HL-60/S4 treated with phorbol 12-myristate 13-acetate at 8.2 ng/mL for 4 days and 3 days (cell line): ENCODE measurements around the gene EXOC3L1.

ENCODE experiments used
- in situ Hi-C: fragments of 300-500 bp; cut with MboI; formaldehyde crosslinking; loops from 2 replicates; pipeline ENCODE4 v1.15.0; 2022; ENCODE audit warnings: low sequenced_read_pairs

Gene EXOC3L1

DNA sequence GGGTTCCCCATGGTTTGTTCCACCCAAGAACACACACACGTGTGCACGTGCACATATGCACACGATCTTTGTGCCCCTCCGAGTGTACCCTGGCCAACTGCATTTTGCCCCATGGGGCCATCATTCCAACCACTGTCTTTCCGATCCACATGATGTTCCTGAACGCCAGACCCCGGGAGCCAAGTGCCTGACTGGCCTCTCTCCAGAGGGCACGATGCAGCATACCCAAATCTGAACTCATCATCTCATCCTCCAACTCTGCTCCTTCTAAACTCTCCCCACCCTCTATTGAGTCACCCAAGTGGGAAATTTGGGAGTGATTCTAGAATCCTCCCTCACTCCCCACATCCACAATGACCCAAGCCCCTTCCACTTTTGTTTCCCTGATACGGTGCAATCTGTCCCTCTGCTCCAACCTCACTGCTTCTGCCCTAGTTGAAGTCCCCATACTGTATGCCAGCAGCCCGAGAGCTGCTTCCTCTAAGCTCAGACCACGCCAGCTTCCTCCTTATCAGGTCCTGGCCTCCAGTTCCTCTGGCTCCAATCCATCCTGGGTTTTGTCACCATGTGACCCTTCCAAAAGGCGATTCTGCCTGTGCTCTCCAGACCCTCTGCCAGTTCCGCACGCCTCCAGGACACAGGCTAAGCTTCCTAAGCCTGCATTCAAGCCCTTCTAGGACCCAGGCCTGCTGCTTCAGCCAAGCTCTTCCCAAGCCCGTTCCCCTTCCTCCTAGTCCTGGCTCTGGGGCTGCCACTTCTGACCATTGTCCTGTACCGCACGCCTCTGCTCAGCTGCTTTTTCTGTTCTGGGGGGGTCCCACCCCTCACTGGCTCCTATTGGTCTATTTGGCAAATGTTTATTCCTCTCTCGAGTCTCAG is 26.9 kb upstream of the EXOC3L1 start:
- in situ Hi-C loops = no loop called here

DNA sequence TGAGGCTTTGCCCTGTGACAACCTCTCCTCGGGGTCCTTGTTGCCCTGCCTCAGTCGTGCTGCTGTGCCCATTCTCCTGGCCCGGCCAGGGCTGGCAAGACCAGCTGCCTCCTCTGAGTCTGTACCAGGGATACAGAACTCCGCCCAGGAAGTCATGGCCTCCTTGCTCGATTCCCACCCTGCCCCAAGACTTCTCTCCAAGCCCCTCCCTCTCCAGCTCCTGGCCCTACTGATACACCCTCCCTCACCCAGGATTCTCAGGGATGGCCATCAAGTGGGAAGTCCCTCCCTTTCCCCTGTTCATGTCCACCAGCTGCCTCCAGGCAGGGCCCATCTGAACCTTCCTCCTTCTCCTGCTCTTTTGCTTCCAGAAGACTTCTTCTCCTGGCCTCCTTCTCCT is 25.8 kb upstream of the EXOC3L1 start:
- in situ Hi-C loops = no loop called here

DNA sequence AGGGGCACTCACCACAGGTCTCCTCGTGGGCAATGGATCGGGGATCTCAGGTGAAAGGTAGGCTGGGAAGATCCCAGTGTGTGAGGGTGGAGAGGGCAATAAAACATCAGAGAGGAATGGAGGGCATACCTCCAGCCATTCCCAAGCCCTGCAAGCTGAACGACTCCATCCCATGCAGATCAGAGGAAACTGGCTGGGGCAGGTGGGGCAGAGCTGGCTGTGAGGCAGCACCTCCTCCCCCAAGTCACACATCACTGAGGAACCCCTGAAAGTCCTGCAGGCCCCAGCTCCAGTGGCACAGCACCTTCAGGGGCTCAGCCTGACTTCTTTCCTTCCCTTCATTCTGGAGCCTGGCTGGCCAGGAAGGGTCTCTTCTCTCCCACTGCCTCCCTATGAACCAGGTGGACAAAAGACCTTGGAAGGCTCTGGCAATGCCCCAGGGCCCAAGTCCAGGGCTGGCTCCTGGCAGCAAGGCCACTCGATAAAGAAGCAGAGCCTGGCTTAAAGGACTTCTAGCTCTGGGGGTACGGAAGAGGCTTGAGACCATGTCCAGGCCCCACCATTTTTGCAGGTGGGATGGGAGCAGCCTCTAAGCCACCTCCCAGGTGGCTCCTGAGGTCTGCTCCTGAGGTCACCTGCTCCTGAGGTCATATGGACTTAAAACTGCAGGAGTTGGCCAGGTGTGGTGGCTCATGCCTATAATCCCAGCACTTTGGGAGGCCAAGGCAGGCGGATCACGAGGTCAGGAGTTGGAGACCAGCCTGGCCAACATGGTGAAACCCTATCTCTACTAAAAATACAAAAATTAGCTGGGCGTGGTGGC is 23.5 kb upstream of the EXOC3L1 start:
- in situ Hi-C loops = no loop called here

DNA sequence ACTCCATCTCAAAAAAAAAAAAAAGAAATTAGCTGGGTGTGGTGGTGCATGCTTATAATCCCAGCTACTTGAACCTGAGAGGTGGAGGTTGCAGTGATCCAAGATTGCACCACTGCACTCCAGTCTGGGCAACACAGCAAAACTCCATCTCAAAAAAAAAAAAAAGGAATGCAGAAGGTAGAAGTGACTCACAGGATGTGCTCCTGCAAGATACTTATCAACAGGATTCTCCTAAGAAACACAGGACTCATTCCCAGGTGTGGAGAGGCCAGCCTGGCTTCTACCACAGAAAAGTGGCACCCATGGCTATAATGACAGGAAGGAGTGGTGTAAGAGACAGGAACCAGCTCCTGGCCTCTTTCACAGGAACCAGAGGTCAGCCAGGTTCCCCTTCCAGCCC is 22.8 kb upstream of the EXOC3L1 start:
- in situ Hi-C loops = no loop called here

DNA sequence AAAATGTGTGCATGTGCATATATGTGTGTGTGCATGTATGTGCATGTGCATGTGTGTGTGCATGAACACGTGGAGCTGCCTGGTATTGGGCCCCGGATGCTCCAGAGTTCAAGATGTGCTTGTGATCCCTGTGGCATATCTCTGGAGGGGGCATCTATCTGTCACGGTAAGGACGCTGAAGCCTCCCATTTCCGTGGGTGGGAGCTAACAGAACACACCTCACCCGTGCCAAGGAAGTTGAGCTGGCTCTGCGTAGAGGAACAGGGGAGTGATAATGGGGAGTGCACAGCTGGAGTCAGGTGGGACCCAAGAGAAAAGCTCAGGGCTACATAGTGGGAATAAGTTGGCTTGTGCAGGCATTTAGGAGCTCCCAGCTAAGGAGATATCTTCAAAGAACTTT is 21.7 kb upstream of the EXOC3L1 start:
- in situ Hi-C loops = no loop called here

DNA sequence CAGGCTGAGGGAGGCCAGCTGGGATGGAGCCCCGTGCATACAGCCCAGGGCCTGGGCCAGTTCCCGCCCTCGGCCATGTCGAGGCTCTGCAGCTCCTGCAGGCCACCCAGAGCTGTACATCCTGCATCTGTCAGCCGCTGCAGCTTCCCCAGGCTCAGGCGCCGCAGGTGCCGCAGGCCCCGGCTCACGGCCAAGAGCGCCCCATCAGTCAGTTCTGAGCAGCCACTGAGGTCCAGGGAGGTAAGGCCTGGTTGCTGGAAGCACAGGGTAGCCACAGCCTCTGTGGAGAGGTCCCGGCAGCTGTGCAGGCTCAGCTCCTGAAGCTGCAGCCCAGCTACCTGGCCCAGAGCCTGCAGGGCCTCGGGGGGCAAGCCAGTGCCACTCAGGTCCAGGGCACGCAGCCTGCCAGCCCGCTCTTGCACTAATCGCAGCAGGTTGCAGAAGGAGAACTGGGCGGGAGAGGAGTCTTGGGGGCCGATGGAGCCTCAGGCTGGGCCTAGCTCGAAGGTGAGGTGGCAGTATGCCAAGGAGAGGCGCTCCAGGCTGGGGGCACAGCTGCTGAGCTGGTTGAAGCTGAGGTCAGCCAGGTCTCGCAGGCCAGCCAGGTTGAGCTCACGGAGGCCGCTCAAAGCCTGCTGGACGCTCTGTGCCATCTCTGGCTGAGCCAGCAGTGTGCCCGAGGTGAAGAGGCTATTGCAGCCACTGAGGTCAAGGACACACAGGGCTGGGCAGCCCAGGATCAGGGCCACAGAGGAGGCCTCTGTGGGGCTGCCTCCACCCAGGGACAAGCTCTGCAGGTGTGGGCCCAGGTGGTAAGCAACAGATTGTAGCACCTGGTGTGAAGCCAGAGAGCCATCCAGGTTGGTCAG is 20.4 kb upstream of the EXOC3L1 start:
- in situ Hi-C loops = no loop called here

DNA sequence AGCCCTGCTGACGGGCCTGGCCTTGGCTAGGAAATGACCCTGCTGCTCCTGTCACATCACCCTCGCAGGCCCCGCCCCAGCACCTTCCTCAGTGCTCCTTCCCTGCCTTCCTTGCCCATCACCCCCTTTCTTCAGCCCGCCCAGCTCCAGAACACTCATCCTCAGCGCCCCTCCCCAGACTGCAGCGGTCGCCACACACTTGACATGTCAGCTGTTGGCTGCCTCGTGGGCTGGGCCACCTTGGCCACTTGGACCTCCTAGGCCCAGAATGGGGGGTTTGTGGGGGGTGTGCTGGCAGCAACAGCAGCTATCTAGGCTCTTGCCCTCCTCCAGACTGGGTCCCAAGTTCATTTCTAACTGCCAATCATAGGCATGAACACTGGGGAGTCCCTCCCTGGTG is 19.6 kb upstream of the EXOC3L1 start:
- in situ Hi-C loops = no loop called here

DNA sequence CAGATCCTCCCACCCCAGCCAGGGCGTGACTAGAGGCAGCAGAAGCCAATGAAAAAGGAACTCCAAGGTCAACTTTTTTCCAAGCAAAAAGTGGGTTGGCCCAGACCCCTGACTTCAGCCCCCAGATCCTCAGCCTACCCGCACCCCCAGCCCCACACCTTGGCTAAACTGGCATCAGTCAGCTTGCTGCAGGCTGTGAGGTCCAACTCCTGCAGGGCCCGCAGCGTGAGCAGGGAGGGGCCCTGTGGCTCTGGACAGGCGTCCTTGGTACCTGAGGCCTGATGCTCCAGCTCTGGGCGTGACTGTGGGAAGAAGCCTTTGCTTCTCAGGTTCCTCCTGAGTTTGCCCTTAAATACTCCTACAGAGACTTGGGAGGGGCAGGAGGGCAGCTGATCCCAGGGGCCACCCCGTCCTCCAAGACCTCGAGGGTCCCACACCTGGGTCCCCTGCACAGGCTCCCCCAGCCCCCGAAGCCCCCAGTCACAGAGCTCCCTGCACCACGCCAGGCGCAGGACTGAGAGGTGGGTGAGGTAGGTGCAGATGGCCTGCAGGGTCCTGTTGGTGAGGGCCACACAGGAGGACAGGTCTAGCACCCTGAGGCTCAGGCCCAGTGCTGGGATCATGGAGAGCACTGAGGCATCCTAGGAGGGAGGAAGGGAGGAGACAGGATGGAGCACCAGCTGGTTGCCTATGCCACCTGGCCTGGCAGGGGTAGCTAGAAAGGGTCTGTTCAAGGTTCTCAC is 18.4 kb upstream of the EXOC3L1 start:
- in situ Hi-C loops = no loop called here

DNA sequence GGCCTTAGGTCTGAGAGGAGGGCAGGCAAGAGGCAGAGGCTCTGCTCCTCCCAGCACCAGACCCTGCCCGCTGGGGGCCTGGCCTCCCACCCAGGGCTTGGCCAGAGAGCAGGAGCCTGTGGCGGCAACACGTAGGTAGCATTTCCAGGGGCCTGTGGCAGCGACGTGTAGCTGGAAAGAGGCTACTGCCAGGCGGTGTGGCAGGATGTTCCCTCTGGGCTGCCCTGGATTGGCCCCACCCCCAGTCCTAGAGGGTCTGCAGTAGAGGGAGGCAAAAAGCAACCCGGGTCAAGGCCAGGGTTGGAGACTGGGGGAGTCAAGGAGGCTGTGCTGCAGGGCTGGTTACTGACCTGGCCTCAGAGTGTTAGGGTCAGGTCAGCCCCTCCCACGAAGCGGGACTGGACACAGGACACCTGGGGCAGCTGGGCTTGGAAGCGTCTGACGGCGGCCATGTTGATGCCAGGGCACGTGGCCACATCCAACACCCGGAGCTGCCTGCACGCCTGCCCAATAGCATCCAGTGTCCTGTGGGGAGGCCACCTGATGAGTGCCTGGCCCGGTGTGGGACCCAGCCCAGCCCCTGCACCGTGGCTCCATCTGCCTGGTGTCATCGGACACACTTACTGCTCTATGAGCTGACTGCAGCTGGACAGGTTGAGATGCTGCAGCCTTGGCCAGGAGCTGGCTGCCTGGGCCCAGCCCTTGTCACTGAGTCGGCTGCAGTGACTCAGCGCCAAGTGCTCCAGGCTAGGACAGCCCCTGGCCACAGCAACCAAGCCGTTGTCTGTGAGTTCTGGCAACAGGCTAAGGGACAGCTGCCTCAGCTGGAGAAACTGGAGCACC is 17.5 kb upstream of the EXOC3L1 start:
- in situ Hi-C loops = no loop called here

DNA sequence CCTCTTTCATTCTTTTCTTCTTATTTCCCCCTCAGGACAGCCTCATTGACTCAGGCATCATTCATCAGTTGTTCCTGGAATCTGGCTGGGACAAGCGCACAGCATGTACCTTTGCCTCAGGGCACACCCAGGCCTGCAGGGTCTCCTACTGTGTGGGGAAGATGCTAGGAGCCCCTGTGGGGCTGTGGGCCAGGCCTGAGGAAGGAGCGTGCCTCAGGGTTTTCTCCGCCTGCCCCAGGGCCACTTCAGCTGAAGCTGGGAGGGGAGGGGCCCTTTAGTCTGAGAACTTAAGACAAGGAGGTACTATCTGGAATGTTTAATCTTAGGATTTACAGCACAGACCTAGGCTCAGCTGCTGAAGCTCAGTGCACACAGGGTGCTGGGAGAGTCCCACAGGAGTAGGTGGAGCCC is 16.9 kb upstream of the EXOC3L1 start:
- in situ Hi-C loops = no loop called here

DNA sequence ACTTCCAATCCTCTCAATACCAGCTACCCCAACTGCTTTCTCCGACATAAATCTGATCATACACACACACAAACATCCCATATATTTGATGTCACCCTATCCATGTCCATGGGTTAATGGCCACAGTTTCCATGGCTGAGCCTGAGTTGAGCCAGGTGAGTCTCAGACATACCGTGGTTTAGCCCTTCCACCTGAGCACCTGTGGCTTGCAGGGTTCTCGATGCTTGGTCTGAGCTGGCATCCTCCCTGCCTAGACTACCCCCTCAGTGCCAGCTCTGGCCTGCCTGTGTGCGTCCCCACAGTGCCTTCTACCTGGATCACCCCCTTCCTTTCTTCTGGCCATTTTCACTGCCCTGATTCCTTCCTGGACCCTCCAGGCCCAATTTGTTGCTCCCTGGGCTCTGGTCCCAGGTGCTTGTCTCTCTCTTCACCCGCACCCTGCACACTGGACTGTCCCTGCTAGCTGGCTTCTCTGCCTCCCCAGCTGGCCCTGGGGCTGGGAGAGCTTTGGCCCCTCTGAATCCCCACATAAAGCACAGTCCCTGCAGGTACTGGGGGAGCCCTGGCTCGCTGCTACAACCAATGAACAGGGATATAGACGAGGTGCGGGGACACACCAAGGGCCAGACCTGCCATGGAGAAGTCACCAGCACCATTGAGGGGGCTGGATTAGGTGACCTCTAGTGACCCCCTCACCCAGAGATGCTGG is 16.3 kb upstream of the EXOC3L1 start:
- in situ Hi-C loops = no loop called here

DNA sequence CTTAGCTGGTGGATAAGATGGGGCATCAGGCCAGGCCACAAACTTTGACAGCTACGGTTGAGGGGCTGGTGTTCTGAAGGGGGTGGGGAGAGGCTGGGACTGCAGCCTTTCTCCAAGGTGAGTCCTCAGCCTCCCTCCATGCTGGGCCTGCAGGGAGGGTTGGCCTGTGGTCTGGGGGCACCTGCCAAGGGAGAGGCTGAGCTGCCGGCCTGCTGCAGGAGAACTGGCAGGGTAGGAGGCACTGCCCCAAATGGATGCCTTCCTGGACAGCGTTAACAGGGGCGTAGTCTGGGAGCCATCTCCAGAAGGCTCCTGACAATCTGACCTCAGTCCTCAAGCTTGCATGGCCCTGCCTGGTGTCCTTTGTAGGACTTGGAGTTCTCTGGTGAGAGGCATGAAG is 14.1 kb upstream of the EXOC3L1 start:
- in situ Hi-C loops = no loop called here

DNA sequence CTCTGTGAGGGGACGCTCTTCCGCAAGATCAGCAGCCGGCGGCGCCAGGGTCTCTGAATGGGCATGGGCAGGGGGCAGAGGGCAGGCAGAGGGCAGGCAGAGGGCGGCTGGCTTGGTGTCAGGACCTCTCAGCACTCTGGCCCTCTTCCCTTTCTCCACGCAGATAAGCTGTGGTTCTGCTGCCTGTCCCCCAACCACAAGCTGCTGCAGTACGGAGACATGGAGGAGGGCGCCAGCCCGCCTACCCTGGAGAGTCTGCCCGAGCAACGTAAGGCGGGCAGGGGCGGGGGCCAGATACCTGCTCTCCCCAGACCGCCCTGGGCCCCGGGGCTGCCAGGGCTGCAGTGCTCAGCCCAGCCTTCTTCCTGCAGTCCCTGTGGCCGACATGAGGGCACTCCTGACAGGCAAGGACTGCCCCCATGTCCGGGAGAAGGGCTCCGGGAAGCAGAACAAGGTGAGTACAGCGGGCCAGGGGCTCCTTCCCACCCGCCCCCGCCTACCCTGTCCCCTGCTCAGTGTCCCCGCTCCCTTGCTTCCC is 13.1 kb upstream of the EXOC3L1 start:
- in situ Hi-C loops = no loop called here

DNA sequence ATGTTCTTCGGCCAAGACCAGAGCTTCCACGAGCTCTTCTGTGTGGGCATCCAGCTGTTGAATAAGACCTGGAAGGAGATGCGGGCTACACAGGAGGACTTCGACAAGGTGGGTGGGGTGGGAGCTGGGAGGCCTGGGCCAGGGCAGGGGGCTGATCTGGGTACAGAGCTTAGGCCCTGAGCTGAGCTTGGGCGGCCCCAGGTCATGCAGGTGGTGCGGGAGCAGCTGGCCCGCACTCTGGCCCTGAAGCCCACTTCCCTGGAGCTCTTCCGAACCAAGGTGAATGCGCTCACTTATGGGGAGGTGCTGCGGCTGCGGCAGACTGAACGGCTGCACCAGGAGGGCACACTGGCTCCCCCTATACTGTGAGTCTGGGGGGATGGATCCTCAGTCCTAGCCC is 12.5 kb upstream of the EXOC3L1 start:
- in situ Hi-C loops = no loop called here

DNA sequence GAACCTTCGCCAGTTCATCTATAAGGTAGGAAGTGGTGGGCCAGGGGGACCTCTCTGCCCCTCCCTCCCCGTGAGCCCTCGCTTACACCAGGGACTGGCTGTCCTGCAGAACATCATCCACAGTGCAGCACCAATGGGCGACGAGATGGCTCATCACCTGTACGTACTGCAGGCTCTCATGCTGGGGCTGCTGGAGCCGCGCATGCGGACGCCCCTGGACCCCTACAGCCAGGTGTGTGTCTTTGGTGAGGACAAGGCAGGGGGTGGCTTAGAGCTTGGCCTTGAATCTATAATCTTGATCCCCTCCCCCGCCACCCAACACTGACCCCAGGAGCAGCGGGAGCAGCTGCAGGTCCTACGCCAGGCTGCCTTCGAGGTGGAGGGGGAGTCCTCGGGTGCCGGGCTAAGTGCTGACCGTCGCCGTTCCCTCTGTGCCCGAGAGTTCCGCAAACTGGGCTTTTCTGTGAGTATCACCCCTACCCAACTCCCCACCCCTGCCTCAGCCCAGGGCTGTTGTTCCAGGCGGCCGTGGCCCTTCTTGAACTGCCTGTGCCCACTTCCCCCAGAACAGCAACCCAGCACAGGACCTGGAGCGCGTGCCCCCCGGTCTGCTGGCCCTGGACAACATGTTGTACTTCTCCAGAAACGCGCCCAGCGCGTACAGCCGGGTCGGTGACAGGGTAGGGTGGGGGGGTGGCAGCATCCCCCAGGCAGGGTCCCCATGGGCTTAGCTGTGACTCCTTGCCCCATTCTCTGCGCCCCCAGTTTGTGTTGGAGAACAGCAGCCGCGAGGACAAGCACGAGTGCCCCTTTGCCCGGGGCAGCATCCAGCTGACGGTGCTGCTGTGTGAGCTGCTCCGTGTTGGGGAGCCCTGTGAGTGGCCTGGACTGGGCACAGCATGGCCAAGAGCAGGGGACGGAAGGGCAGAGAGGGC is 11.7 kb upstream of the EXOC3L1 start:
- in situ Hi-C loops = no loop called here

DNA sequence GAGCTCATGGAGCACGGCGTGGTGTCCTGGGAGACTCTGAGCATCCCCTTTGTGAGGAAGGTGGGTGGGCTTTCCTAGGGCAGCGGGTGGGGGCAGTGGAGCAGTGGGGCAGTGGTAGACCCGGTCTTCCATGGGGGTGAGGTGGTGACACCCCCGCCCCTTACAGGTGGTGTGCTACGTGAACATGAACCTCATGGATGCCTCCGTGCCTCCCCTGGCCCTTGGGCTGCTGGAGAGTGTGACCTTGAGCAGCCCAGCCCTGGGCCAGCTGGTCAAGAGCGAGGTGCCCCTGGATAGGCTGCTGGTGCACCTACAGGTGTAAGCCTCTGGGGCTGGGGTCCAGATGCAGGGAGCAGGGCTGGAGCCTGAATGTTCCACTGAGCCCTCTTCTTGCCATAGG is 10.6 kb upstream of the EXOC3L1 start:
- in situ Hi-C loops = no loop called here

DNA sequence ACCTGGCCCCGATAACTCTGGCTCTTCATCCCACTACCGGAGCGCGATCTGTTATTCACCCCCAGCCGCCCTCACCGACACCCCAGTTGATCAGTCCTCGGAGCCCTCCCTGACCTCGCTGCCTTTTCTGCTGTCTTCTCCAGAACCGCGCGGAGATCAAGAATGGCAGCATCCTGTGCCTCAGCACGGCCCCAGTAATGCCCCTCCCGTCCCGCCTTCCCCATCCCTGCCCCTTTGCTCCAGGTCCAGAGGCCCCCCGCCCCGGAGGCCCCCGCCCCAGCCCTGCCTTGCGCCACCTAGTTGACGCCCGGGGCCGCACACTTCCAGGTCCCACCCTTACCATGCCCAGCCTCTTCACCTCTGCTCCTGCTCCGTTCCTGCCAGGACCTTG is 9.9 kb upstream of the EXOC3L1 start:
- in situ Hi-C loops = no loop called here
